WTC11 (cell line): ENCODE results near the gene GLS.

Experiments
- CBFB ChIP-seq: sonication (generic); formaldehyde crosslinking; IDR thresholded peaks from 2 replicates; pipeline ENCODE4 v1.8.1; 2022; ENCODE audit warnings: mild to moderate bottlenecking, low read depth, missing genetic modification reagents
- CREB1 ChIP-seq: sonication (generic); formaldehyde crosslinking; IDR thresholded peaks from 2 replicates; pipeline ENCODE4 v1.8.0; 2023; ENCODE audit warnings: mild to moderate bottlenecking, missing genetic modification reagents
- CTCF ChIP-seq: fragments of 200-600 bp; IDR thresholded peaks from 2 replicates; pipeline ENCODE4 v1.8.0; 2022; ENCODE audit warnings: antibody characterized with exemption
- KAT7 ChIP-seq: sonication (generic); formaldehyde crosslinking; IDR thresholded peaks from 2 replicates; pipeline ENCODE4 v1.8.1; 2023; ENCODE audit warnings: missing genetic modification reagents, mild to moderate bottlenecking, borderline replicate concordance
- NR1H2 ChIP-seq: sonication (generic); formaldehyde crosslinking; IDR thresholded peaks from 2 replicates; pipeline ENCODE4 v1.9.0; 2021; ENCODE audit warnings: mild to moderate bottlenecking, moderate library complexity, missing genetic modification reagents
- ZNF671 ChIP-seq: fragments of 250-450 bp; sonication (Bioruptor Pico); IDR thresholded peaks from 2 replicates; pipeline ENCODE4 v1.8.0; 2021; ENCODE audit warnings: mild to moderate bottlenecking

GRCh38 chr2:190988910-190989309, 108.3 kb downstream of the GLS start:
- no peak for TF ChIP-seq CBFB
- no peak for TF ChIP-seq NR1H2 (CRISPR knock-in tag)
- TF ChIP-seq ZNF671: no peak
- no peak for TF ChIP-seq CREB1 (CRISPR knock-in tag)
- TF ChIP-seq CTCF: no peak
- no peak for TF ChIP-seq KAT7 (CRISPR knock-in tag)
